Right cardiac atrium (tissue), 5 donors: Measurements from ENCODE around the gene SDK2. TPM values are rescaled to one million over a fixed set of nuclear protein-coding genes. Genes with fewer than 3 reads are reported as not detected.

ENCODE experiments used
- ATAC-seq, 2 donors: fragments of 200-7000 bp; cut with Tn5 transposase; one replicate each; pipeline versions ENCODE4 v1.8.0 to v1.9.1; 2020; ENCODE audit warnings: moderate library complexity in 2 of 2, mild to moderate bottlenecking in 1 of 2
- DNase-seq, 3 donors: peaks; one replicate each; pipeline ENCODE4 v3.0.0-alpha.2; 2020
- H3K27ac ChIP-seq: one replicate; pipeline ENCODE4 v1.5.1; 2013; ENCODE audit warnings: mild to moderate bottlenecking, low read length, control low read depth, moderate library complexity
- H3K27me3 ChIP-seq: one replicate; pipeline ENCODE4 v1.6.1; 2013; ENCODE audit not compliant: control insufficient read depth, insufficient read depth
- H3K4me1 ChIP-seq: one replicate; pipeline ENCODE4 v1.6.1; 2013; ENCODE audit warnings: low read length; ENCODE audit not compliant: control insufficient read depth, insufficient read depth
- H3K4me3 ChIP-seq: one replicate; pipeline ENCODE4 v1.5.1; 2013; ENCODE audit warnings: low read length, control low read depth
- H3K9me3 ChIP-seq: one replicate; pipeline ENCODE4 v1.6.1; 2013; ENCODE audit warnings: low read length; ENCODE audit not compliant: control insufficient read depth
- WGBS: extraction: QIAGEN DNeasy Blood & Tissue Kit; methylation state at CpG from one replicate; pipeline ENCODE4 v1.1.7; 2013; 5-methylcytosine and 5-hydroxymethylcytosine counted together
- intact Hi-C, 4 donors: fragments of 100-400 bp; cut with DNase I; formaldehyde crosslinking; loops; one replicate each; pipeline versions ENCODE4 v1.11.0 to v1.14.0; 2022 to 2023
- long read RNA-seq, 4 donors: library from polyadenylated mRNA; unstranded; transcript quantifications; one replicate each; pipeline ENCODE4 v2.0.0, GENCODE V29; 2020 to 2021
- polyA plus RNA-seq: library from polyadenylated mRNA; stranded (reverse); fragments of 200-250 nt; gene quantifications from one replicate; pipeline ENCODE4 v1.2.3, GENCODE V29; 2013
- total RNA-seq, 4 donors: library from RNA; stranded (reverse); fragmentation: NEBNext Ultra II Directional; extraction: Animal tissue kit (Norgen Biotek cat#: 25700); gene quantifications; one replicate each; pipeline ENCODE4 v1.2.1, GENCODE V29; 2021
- donor health status: healthy with polysubstance abuse.
- donor health status: DM: no; HTN: yes; CAD: no.
- donor health status: DM: no; HTN: no; CAD: no.
- donor health status: DM: no; HTN: yes; CAD: no; lungs with severe emphysema.
- donor health status: DM: yes; HTN: yes; CAD: no.

SDK2 gene, protein sequence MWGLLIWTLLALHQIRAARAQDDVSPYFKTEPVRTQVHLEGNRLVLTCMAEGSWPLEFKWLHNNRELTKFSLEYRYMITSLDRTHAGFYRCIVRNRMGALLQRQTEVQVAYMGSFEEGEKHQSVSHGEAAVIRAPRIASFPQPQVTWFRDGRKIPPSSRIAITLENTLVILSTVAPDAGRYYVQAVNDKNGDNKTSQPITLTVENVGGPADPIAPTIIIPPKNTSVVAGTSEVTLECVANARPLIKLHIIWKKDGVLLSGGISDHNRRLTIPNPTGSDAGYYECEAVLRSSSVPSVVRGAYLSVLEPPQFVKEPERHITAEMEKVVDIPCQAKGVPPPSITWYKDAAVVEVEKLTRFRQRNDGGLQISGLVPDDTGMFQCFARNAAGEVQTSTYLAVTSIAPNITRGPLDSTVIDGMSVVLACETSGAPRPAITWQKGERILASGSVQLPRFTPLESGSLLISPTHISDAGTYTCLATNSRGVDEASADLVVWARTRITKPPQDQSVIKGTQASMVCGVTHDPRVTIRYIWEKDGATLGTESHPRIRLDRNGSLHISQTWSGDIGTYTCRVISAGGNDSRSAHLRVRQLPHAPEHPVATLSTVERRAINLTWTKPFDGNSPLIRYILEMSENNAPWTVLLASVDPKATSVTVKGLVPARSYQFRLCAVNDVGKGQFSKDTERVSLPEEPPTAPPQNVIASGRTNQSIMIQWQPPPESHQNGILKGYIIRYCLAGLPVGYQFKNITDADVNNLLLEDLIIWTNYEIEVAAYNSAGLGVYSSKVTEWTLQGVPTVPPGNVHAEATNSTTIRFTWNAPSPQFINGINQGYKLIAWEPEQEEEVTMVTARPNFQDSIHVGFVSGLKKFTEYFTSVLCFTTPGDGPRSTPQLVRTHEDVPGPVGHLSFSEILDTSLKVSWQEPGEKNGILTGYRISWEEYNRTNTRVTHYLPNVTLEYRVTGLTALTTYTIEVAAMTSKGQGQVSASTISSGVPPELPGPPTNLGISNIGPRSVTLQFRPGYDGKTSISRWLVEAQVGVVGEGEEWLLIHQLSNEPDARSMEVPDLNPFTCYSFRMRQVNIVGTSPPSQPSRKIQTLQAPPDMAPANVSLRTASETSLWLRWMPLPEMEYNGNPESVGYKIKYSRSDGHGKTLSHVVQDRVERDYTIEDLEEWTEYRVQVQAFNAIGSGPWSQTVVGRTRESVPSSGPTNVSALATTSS (N-terminal part only)
- total RNA-seq (1 to 10 TPM; 1.2 to 4.4 (median 2.1) TPM), polyA plus RNA-seq (0.77 TPM)
- long read RNA-seq, donor 1, partial matches to known transcripts = 2 of 4 reads
- long read RNA-seq, donor 1, other reads (novel, unspliced or antisense) = 2 of 4 reads
- long read RNA-seq, donor 2 = 0 reads
- long read RNA-seq, donor 3, partial matches to known transcripts = 0 of 2 reads
- long read RNA-seq, donor 3, other reads (novel, unspliced or antisense) = 2 of 2 reads
- long read RNA-seq, donor 4 = 0 reads

DNA sequence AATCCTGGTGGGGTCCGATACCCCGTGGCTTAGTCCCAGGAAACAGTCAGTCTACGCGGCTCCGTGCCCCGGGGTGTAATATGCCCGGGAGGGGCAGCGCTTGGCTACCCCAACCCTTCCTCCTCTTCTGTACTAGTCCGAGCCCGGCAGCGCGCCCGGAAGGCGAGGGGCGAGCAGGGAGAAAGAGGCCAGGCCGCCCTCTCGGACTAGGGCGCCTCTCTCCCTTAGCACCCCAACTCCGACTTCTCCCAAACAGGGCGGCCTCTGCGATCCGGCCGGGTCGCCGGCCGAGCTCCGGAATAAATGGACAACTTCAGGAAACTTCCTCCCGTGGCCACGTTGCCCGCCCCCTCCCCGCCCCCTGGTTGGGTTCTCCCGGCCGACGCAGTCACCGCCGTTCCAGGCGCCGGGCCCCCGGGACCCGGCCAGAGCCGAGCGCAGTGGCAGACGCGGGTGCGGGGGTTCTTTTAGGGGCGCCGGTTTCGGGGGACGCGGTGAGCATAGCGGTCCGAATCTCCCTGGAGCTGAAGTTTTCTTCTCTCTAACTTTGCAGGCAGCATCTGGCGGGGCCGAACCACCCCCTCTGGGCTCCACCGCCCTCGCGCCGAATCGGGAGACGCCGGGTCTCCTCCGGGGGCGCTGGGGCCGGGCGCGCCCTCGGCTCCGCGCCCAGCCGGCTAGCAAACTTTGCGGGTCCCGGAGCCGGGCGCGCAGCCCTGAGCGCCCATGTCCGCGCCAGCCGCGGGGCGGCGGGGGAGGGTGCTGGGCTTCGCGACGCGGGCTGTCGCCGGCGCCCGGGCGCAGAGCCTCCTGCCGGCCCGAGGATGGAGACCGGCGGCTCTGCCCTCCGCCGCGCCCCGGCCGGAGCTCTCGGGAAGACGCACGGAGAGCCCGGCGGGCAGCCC, at the start of gene SDK2:
Gene SDK2 (minus strand): TSS at position 301 of the 905 bp plus-strand sequence. CDS start 357 bp downstream, outside the sequence.
- intact Hi-C loops = loop anchor here in 3 of 4 donors (5.0 to 10.0 kb wide), 3 partner anchors 210 to 530 kb away; no protein-coding TSS in a partner anchor
- H3K27me3 ChIP-seq = no peaks in the 10 kb centered on the region
- ATAC-seq (peak in 1 of 2 donors; percentile 27), DNase-seq (peak; percentile 38 to 77 (median 73))
- H3K9me3 ChIP-seq = no peaks in the 10 kb centered on the region
- no peaks in the 10 kb centered on the region for H3K4me1 ChIP-seq
- peak within 1 kb of the TSS; percentile 62 for H3K4me3 ChIP-seq
- no peak within 1 kb of the TSS for H3K27ac ChIP-seq
- under 1% methylated on average over 105 of the region's 105 CpGs for WGBS

DNA sequence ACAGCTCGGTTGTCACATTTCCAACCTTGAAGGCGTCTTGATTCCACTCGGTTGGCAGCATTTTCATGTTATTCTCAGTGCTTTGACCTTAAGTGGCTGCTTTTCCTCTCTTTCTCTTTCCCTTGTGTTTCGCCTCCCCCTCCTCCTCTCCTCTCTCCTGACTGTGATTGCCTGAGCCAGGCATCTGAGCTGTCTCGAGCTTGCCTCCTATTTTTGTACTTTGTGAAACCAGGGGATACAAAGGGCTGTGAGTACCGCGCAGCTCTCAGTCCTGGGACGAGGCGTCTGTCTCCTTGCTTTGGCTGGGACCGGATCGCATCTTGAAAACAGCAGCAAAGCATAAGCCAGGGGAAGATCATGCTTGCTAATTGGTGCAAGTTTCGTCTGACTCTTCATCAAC, 48.8 kb upstream of the SDK2 start:
- no peaks in the 10 kb centered on the region for H3K9me3 ChIP-seq
- 66% methylated on average over 12 of the region's 12 CpGs for WGBS
- intact Hi-C loops = no loop called here
- DNase-seq (no peak), ATAC-seq (no peak)
- H3K27me3 ChIP-seq = no peaks in the 10 kb centered on the region
- no peak overlapping the region for H3K27ac ChIP-seq
- no peaks in the 10 kb centered on the region for H3K4me1 ChIP-seq
- no peak overlapping the region for H3K4me3 ChIP-seq

DNA sequence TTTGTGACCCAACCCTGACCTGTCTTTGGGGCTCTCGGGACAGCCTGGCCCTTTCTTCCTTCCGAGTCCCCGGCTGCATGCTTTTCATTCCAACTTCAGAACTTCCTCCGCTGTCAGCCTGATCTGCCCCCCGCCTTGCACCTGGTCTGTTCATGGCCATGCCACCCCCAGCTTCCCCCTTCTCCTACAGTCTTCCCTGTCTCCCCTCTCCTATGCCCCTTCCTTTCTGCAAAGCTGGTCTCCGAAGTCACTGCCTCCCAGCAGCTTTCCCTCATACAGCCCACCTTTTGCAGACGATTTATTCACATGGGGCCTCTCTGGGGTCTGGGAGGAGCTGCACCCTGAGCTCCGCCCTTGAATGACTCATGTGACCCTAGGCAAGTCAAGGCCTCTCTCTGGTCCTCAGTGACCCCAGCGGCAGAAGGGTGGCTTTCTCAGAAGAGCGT, 47.1 kb upstream of the SDK2 start:
- no peak for DNase-seq
- 58% methylated on average over 10 of the region's 10 CpGs for WGBS
- Histone ChIP-seq H3K9me3 (no peaks in the 10 kb centered on the region), H3K4me3 (no peak overlapping the region), H3K27me3 (no peaks in the 10 kb centered on the region), H3K27ac (no peak overlapping the region), H3K4me1 (no peaks in the 10 kb centered on the region)
- intact Hi-C loops = no loop called here
- ATAC-seq = no peak

DNA sequence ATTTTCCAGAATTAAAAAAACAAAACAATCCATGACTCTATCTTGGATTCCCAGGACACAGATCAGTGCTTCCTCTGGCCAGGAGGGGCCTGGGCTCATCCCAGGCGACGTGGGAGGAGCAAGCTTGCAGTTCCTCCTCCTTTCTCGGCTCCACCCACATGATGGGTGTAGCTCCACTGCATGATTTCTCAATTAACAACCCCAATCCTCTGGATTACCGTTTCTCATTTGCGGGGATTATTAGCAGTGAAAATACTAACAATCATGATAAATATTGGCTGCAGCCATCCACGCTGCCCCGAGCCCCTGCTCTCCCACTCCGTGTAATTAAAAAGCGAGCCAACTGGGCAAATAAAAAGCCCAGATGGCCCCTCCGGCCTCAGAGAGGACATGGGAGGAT, 46.4 kb upstream of the SDK2 start:
- H3K4me1 ChIP-seq = no peaks in the 10 kb centered on the region
- ATAC-seq (no peak), DNase-seq (no peak)
- intact Hi-C loops = no loop called here
- no peak overlapping the region for H3K27ac ChIP-seq
- no peaks in the 10 kb centered on the region for H3K9me3 ChIP-seq
- H3K27me3 ChIP-seq = no peaks in the 10 kb centered on the region
- H3K4me3 ChIP-seq = no peak overlapping the region
- 81% methylated on average over 10 of the region's 10 CpGs for WGBS

DNA sequence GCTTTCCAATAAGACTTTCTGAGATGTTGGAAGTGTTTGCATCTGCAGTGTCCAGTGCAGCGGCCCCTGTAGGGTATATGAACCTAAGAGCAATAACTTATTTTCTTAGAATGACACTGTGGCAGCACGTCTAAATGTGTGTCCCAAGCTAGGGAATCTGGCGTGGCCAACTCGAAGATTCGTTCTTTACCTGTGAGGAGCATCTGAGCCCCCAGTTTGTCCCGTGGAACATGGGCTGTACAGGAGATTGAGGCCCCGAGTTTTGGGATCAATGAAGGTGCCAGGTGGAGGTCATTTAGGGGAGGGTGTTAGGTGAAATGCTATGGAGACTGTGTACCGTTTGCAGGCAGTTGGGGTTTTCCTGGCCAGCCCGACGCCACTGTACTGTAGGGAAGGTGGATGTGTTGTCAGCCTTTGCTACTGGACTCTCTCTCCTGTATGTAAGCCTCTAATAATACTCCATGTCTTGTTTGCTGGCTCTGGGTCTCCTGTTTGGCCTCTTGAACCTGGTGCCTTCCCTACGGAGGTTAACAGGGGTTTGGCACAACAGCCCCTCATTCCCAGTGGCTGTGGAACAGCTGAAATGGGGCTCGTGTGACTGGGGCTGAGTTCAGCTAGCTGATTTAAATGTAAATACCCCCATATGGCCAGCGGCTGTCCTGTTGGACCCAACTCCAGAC, 45.5 kb upstream of the SDK2 start:
- Histone ChIP-seq H3K27ac (no peak overlapping the region), H3K4me1 (no peaks in the 10 kb centered on the region), H3K9me3 (no peaks in the 10 kb centered on the region), H3K27me3 (no peaks in the 10 kb centered on the region), H3K4me3 (no peak overlapping the region)
- ATAC-seq (no peak), DNase-seq (no peak)
- intact Hi-C loops = no loop called here
- 84% methylated on average over 13 of the region's 13 CpGs for WGBS

DNA sequence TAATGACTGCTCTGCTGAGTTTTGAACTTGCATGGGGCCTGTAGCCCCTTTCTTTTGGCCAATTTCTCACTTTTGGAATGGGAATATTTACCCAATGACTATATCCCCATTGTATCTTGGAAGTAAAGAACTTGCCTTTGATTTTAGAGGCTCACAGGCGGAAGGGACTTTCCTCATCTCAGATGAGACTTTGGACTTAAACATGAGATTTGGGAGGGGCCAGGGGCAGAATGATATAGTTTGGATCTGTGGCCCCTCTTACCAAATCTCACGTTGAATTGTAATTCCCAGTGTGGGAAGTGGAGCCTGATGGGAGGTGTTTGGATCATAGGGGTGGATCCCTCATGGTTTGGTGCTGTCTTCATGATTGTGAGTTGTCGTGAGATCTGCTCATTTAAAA, 42.7 kb upstream of the SDK2 start:
- Histone ChIP-seq H3K27ac (no peak overlapping the region), H3K4me1 (no peaks in the 10 kb centered on the region), H3K4me3 (no peak overlapping the region), H3K9me3 (peaks cover 2% of the 10 kb centered on the region), H3K27me3 (no peaks in the 10 kb centered on the region)
- intact Hi-C loops = no loop called here
- WGBS = 84% methylated on average over 3 of the region's 3 CpGs
- no peak for DNase-seq
- no peak for ATAC-seq

DNA sequence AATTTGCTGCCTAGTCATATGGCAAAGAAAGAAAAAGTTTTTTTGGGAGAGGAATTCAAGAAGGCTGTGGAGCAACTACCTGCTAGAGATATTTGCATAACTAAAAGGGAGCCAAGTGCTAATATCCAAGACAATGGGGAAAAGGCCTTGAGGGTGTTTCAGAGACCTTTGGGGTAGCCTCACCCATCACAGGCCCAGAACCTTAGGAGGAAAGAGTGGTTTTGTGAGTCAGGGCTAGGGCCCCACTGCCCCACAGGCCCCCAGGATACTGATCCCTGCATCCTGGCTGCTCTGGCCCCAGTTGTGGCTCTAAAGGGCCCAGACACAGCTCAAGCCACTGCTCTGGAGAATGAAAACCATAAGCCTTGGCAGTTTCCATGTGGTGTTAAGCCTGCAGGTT, 41.9 kb upstream of the SDK2 start:
- DNase-seq (no peak), ATAC-seq (no peak)
- Histone ChIP-seq H3K27me3 (no peaks in the 10 kb centered on the region), H3K4me1 (no peaks in the 10 kb centered on the region), H3K4me3 (no peak overlapping the region), H3K27ac (no peak overlapping the region), H3K9me3 (peaks cover 7% of the 10 kb centered on the region)
- intact Hi-C loops = no loop called here

DNA sequence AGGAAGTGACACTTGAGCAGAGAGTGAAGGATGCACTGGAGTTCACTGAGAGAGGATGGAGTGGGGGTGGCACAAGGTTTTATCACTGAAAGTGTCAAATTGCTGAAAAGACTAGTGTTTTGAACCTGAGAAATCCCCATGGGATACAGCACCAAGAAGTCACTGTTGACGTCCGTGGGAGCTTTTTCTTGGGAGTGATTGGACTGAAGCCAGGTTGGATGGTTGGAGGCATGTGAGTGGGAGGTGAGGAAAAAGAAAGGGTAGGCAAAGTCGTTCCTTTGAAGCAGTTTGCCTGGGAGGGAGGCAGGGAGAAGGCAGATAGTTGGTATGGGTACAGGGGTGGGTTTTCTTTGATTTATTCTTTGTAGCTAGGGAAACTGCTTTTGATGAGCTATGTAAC, 39.9 kb upstream of the SDK2 start:
- no peaks in the 10 kb centered on the region for H3K27me3 ChIP-seq
- intact Hi-C loops = no loop called here
- H3K27ac ChIP-seq = no peak overlapping the region
- 36% methylated on average over 3 of the region's 3 CpGs for WGBS
- no peaks in the 10 kb centered on the region for H3K4me1 ChIP-seq
- ATAC-seq (no peak), DNase-seq (no peak)
- H3K4me3 ChIP-seq = no peak overlapping the region
- peaks cover 7% of the 10 kb centered on the region for H3K9me3 ChIP-seq

DNA sequence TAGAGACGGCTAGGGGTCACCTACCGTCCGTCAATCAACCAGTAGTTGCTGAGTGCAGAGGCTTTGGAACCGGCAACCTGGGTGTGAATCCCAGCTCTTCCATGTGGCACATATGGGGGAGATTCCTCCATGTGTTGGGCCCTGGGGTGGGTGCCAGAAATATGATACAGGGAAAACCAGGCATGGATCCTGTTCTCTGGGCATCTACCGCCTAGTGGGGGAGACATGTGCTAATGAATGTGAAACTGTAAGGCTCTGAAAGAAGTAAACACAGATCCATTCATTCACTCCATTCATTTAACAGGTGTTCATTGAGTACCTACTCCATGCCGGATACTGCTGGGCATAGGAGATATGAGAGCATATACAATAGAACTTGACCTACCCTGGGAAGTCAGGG, 39.5 kb upstream of the SDK2 start:
- Histone ChIP-seq H3K27ac (no peak overlapping the region), H3K4me1 (no peaks in the 10 kb centered on the region), H3K4me3 (no peak overlapping the region), H3K9me3 (peaks cover 7% of the 10 kb centered on the region), H3K27me3 (no peaks in the 10 kb centered on the region)
- intact Hi-C loops = no loop called here
- DNase-seq (no peak), ATAC-seq (no peak)
- WGBS = 66% methylated on average over 6 of the region's 6 CpGs
